ENCODE results near the gene SERPINB12. TPM values are rescaled to one million over a fixed set of nuclear protein-coding genes. Genes with fewer than 3 reads are reported as not detected.

SERPINB12 gene
- total and polyA plus RNA-seq, 2 of the 4 experiments (the other 2 are of a cell fraction) = not detected

- Histone ChIP-seq H4K20me1 (ENCODE audit: insufficient read depth, low read length) (no peaks in the 10 kb centered on the region), H4K8ac (ENCODE audit: low read depth in 2 of 2, low read length in 2 of 2) (no peak overlapping the region), H3K14ac (replicated peaks; ENCODE audit: low read depth, low read length) (no peak overlapping the region), H3K9ac (ENCODE audit: low read depth, low read length) (no peak overlapping the region), H3K4me3 (ENCODE audit: insufficient read depth, low read depth, low read length) (no peak overlapping the region), H3K9me3 (ENCODE audit: control insufficient read depth, insufficient read depth, low read length) (no peaks in the 10 kb centered on the region), H3K9me1 (ENCODE audit: insufficient read depth, low read length) (no peaks in the 10 kb centered on the region), H3K18ac (ENCODE audit: low read depth, low read length) (no peak overlapping the region), H3K23ac (ENCODE audit: low read depth, low read length) (no peak overlapping the region), H2BK120ac (ENCODE audit: low read depth, low read length) (no peak overlapping the region), H3K27me3 (ENCODE audit: control insufficient read depth, insufficient read depth, low read length) (peaks cover 3% of the 10 kb centered on the region; the same call in 1 of the 2 replicates), H4K91ac (ENCODE audit: insufficient read depth, low read depth, low read length) (no peak overlapping the region), H3K4me2 (ENCODE audit: low read depth, low read length) (peak overlapping the region; percentile 28; the same call in 1 of the 2 replicates), H2AK5ac (ENCODE audit: low read depth, low read length) (no peak overlapping the region), H2AFZ (replicated peaks; ENCODE audit: low read length, poor library complexity) (no peak overlapping the region), H2BK5ac (ENCODE audit: low read depth, low read length, poor library complexity, severe bottlenecking) (no peak overlapping the region), H2BK20ac (ENCODE audit: low read depth, low read length) (no peak overlapping the region), H3K56ac (ENCODE audit: extremely low read depth, insufficient read depth, low read length) (no peak overlapping the region), H3K27ac (ENCODE audit: insufficient read depth, low read length) (no peak overlapping the region), H3K4me1 (ENCODE audit: control insufficient read depth, insufficient read depth, low read length) (no peaks in the 10 kb centered on the region), H3K79me1 (ENCODE audit: low read depth in 1 of 2, low read length in 2 of 2) (no peaks in the 10 kb centered on the region), H4K5ac (ENCODE audit: low read depth, low read length) (no peak overlapping the region), H2BK15ac (ENCODE audit: low read depth, low read length) (no peak overlapping the region), H3K36me3 (ENCODE audit: control insufficient read depth, insufficient read depth, low read length) (no peaks in the 10 kb centered on the region), H2AK9ac (replicated peaks; ENCODE audit: low read depth, low read length, poor library complexity) (no peak overlapping the region), H3K4ac (ENCODE audit: low read depth, low read length) (no peak overlapping the region)
- ChIA-PET CTCF (no interaction called here), POLR2A (ENCODE audit: unreplicated experiment) (no interaction called here)
- ATAC-seq (ENCODE audit: low read depth) (peak; percentile 67), DNase-seq (peak; percentile 62)
- WGBS, 2 experiments (ENCODE audit: extremely low coverage in 2 of 2, insufficient read length in 1 of 2) = no CpG with 5 or more reads among the region's 1 CpG
- in situ Hi-C loops (cut with MboI; ENCODE audit: low sequenced_read_pairs) (no loop called here), dilution Hi-C loops (cut with HindIII; ENCODE audit: low sequenced_read_pairs, unreplicated experiment) (no loop called here), intact Hi-C loops (cut with micrococcal nuclease) (no loop called here)
- BruUV-seq (replicated peaks) = no TSS peak
- TF ChIP-seq MXI1 (IDR thresholded peaks at IDR 0.05; ENCODE audit: borderline replicate concordance, low read depth, low read length) (no peak), MAFK (IDR thresholded peaks at IDR 0.05; ENCODE audit: low read depth, low read length) (no peak), BHLHE40 (IDR thresholded peaks at IDR 0.05; ENCODE audit: low read depth, low read length) (no peak), CHD1 (IDR thresholded peaks at IDR 0.05; ENCODE audit: low read depth, low read length) (no peak), POLR2A (IDR thresholded peaks at IDR 0.05; ENCODE audit: low read depth, low read length) (no peak), CEBPB (IDR thresholded peaks at IDR 0.05; ENCODE audit: low read depth, low read length) (no peak), RAD21 (IDR thresholded peaks at IDR 0.05; ENCODE audit: low read length) (no peak), RFX5 (IDR thresholded peaks at IDR 0.05; ENCODE audit: low read depth, low read length) (no peak), MAZ (IDR thresholded peaks at IDR 0.05; ENCODE audit: borderline replicate concordance, low read depth, low read length) (no peak), FOS (IDR thresholded peaks at IDR 0.05; ENCODE audit: low read depth, low read length) (no peak), CTCF (conservative IDR thresholded peaks at IDR 0.05; ENCODE audit: low read depth, low read length) (no peak), NFE2L2 (IDR thresholded peaks at IDR 0.05; ENCODE audit: low read depth, low read length) (no peak), ELK1 (IDR thresholded peaks at IDR 0.05; ENCODE audit: borderline replicate concordance, low read depth, low read length) (no peak), SMC3 (IDR thresholded peaks at IDR 0.05; ENCODE audit: low read depth, low read length) (no peak), RCOR1 (IDR thresholded peaks at IDR 0.05; ENCODE audit: insufficient replicate concordance, low read length) (no peak)
- TF ChIP-seq, protein P1, sequence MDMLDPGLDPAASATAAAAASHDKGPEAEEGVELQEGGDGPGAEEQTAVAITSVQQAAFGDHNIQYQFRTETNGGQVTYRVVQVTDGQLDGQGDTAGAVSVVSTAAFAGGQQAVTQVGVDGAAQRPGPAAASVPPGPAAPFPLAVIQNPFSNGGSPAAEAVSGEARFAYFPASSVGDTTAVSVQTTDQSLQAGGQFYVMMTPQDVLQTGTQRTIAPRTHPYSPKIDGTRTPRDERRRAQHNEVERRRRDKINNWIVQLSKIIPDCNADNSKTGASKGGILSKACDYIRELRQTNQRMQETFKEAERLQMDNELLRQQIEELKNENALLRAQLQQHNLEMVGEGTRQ (IDR thresholded peaks at IDR 0.05; ENCODE audit: low read depth, low read length) = no peak
Measured at GRCh38 chr18:63553081-63553480, 10.9 kb downstream of the SERPINB12 start.

Data from IMR-90 (cell line).